Heart left ventricle (tissue), 13 donors: ENCODE measurements around the gene SYNRG.

Experiments used
- POLR2A ChIP-seq, 2 donors: fragments of 450-650 bp; IDR thresholded peaks; one replicate each; pipeline ENCODE4 v1.6.1; 2017; ENCODE audit warnings: antibody characterized with exemption in 2 of 2, mild to moderate bottlenecking in 2 of 2, moderate library complexity in 2 of 2
- TF ChIP-seq, protein P1 (sequence below), 12 donors: fragments of 200-600 bp; sonication (generic) in 4 of 12; IDR thresholded peaks; one replicate each; pipeline versions ENCODE4 v1.5.0 to v1.8.0; 2018 to 2022; ENCODE audit warnings: antibody characterized with exemption in 12 of 12, mild to moderate bottlenecking in 5 of 12
- donor health status: ischemic (EF 13 %, LVEDD 7.1; RV severe dilation, severe dysfunction).
- donor health status: DM: no; HTN: yes; CAD: no.
- donor health status: DM: no; HTN: no; CAD: no.
- donor health status: ischemic (EF 25% LVEDD 6.9; RV normal size, moderate dysfunction).
- donor health status: ischemic (EF 25% LVEDD 5.7; RV mildly dilated, moderate dysfunction).
- donor health status: ischemic (EF 35%, LVEDD 5.7; RV mildly dilated, moderate dysfunction).
- donor health status: nonischemic (EF 11% LVEDD 7.7; RV severe dilation, severe dysfunction).
- donor health status: DM: yes; HTN: yes; CAD: no.
- donor health status: PGD.
- donor health status: ischemic (EF 29% LVEDD 5.4; RV normal size, mild dysfunction).
- donor health status: nonischemic (EF 23%, LVEDD 6.1; RV moderate dilation, normal function).

DNA sequence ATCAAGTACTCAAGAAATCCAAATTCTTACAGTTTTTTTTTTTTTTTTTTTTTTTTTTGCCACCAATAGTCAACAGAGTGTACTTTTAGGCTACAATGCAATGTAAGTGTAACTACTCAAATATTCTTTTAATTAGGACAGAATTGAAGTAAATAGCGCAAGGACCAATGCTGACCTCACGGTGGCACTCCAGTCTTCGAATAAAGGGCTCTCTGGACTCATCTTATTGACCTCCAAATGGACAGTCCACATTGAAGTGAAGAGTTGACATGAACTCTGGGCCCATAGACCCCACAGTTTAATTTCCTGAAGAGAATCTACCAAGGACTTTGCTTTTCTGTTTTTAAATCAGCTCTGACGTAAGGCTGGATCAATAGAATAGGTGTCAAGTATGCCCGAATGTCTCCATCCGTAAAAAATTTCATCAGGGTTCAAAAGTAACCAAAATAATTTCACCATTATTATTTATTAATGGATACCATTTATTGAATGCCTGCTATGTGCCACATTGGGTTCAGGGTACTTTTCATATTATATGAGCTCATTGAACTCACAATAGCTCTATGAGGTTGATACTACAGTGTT, 41.3 kb upstream of the SYNRG start:
- TF ChIP-seq, protein P1, sequence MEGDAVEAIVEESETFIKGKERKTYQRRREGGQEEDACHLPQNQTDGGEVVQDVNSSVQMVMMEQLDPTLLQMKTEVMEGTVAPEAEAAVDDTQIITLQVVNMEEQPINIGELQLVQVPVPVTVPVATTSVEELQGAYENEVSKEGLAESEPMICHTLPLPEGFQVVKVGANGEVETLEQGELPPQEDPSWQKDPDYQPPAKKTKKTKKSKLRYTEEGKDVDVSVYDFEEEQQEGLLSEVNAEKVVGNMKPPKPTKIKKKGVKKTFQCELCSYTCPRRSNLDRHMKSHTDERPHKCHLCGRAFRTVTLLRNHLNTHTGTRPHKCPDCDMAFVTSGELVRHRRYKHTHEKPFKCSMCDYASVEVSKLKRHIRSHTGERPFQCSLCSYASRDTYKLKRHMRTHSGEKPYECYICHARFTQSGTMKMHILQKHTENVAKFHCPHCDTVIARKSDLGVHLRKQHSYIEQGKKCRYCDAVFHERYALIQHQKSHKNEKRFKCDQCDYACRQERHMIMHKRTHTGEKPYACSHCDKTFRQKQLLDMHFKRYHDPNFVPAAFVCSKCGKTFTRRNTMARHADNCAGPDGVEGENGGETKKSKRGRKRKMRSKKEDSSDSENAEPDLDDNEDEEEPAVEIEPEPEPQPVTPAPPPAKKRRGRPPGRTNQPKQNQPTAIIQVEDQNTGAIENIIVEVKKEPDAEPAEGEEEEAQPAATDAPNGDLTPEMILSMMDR (IDR thresholded peaks at IDR 0.05): peak in 9 of 12 donors; percentile 17 to 50 (median 42)
- TF ChIP-seq POLR2A (IDR thresholded peaks at IDR 0.05): no peak
